ENCODE data around the gene PAX5. TPM values are rescaled to one million over a fixed set of nuclear protein-coding genes. Genes with fewer than 3 reads are reported as not detected.

The PAX5 gene
- total RNA-seq, 2 experiments from 2014 or later: 0.95 to 1.1 TPM

- Mint-ChIP-seq H3K9me3 (no peaks in the 10 kb centered on the region), H3K4me3 (no peak overlapping the region), H3K27ac (no peak overlapping the region), H3K27me3 (no peaks in the 10 kb centered on the region), H3K4me1 (ENCODE audit: low read depth) (no peaks in the 10 kb centered on the region), H3K36me3 (ENCODE audit: low read depth) (no peaks in the 10 kb centered on the region)
- TF ChIP-seq CTCF (IDR thresholded peaks at IDR 0.05): no peak
- no peak for DNase-seq
- ChIA-PET POLR2A (no interaction called here), CTCF (interaction anchor here (1.7 kb wide), 1 partner anchor 95 kb away, joined by 7 read pairs; no protein-coding TSS in a partner anchor)
- no peak for ATAC-seq
- intact Hi-C loops (cut with micrococcal nuclease): no loop called here
Observed at GRCh38 chr9:36968574-36969215, 65.4 kb downstream of the PAX5 start.

- intact Hi-C loops (cut with micrococcal nuclease): no loop called here
Observed at GRCh38 chr9:36967997-36968396, 66.1 kb downstream of the PAX5 start.

GRCh38 chr9:36966371-36967097 is 67.5 kb downstream of the PAX5 start:
- Mint-ChIP-seq H3K27ac (no peak overlapping the region), H3K4me1 (ENCODE audit: low read depth) (peaks cover 1% of the 10 kb centered on the region), H3K27me3 (peaks cover 2% of the 10 kb centered on the region), H3K9me3 (no peaks in the 10 kb centered on the region), H3K36me3 (ENCODE audit: low read depth) (no peaks in the 10 kb centered on the region), H3K4me3 (no peak overlapping the region)
- DNase-seq: no peak
- ChIA-PET CTCF (no interaction called here), POLR2A (no interaction called here)
- TF ChIP-seq CTCF (IDR thresholded peaks at IDR 0.05): no peak
- intact Hi-C loops (cut with micrococcal nuclease): no loop called here
- no peak for ATAC-seq

More at GRCh38 chr9:36967997-36968396, 66.1 kb downstream of the PAX5 start:
- no peak for ATAC-seq
- H3K4me3 Mint-ChIP-seq: no peak overlapping the region
- no peaks in the 10 kb centered on the region for H3K4me1 Mint-ChIP-seq (ENCODE audit: low read depth)
- no peaks in the 10 kb centered on the region for H3K27me3 Mint-ChIP-seq
- ChIA-PET POLR2A (no interaction called here), CTCF (interaction anchor here (1.7 kb wide), 1 partner anchor 95 kb away, joined by 7 read pairs; no protein-coding TSS in a partner anchor)
- H3K27ac Mint-ChIP-seq: no peak overlapping the region
- no peak for DNase-seq
- no peak for TF ChIP-seq CTCF (IDR thresholded peaks at IDR 0.05)
- no peaks in the 10 kb centered on the region for H3K36me3 Mint-ChIP-seq (ENCODE audit: low read depth)
- no peaks in the 10 kb centered on the region for H3K9me3 Mint-ChIP-seq

- CTCF ChIA-PET: no interaction called here
Observed at GRCh38 chr9:36964791-36965190, 69.3 kb downstream of the PAX5 start.

More at GRCh38 chr9:36964791-36965190, 69.3 kb downstream of the PAX5 start:
- intact Hi-C loops (cut with micrococcal nuclease): no loop called here
- Mint-ChIP-seq H3K36me3 (ENCODE audit: low read depth) (no peaks in the 10 kb centered on the region), H3K27ac (no peak overlapping the region), H3K27me3 (peaks cover 6% of the 10 kb centered on the region), H3K4me1 (ENCODE audit: low read depth) (peaks cover 2% of the 10 kb centered on the region), H3K9me3 (no peaks in the 10 kb centered on the region), H3K4me3 (no peak overlapping the region)
- DNase-seq (no peak), ATAC-seq (no peak)
- POLR2A ChIA-PET: interaction anchor here (1.0 kb wide), 1 partner anchor 8 kb away, joined by 3 read pairs; no protein-coding TSS in a partner anchor
- no peak for TF ChIP-seq CTCF (IDR thresholded peaks at IDR 0.05)
